ENCODE results near the gene ZNF189.

ZNF189 gene

GRCh38 chr9:101418518-101419430 lies 20.1 kb downstream of the ZNF189 start:
- DNase-seq (ENCODE audit: low read depth) = no peak

- DNase-seq (ENCODE audit: low read depth) = no peak
Observed at GRCh38 chr9:101419863-101420262, 21.2 kb downstream of the ZNF189 start.

GRCh38 chr9:101421653-101422065 lies 23.0 kb downstream of the ZNF189 start:
- DNase-seq (ENCODE audit: low read depth) = no peak

GRCh38 chr9:101427358-101427757 lies 28.7 kb downstream of the ZNF189 start:
- DNase-seq (ENCODE audit: low read depth) = no peak

- DNase-seq (ENCODE audit: low read depth) = no peak
Observed at GRCh38 chr9:101427957-101428655, 29.5 kb downstream of the ZNF189 start.

GRCh38 chr9:101428909-101429308 lies 30.3 kb downstream of the ZNF189 start:
- DNase-seq (ENCODE audit: low read depth) = no peak

- DNase-seq (ENCODE audit: low read depth) = no peak
Observed at GRCh38 chr9:101429736-101430135, 31.1 kb downstream of the ZNF189 start.

GRCh38 chr9:101432171-101432570 lies 33.5 kb downstream of the ZNF189 start:
- DNase-seq (ENCODE audit: low read depth) = no peak

GRCh38 chr9:101432740-101433139 lies 34.1 kb downstream of the ZNF189 start:
- DNase-seq (ENCODE audit: low read depth) = no peak

- no peak for DNase-seq (ENCODE audit: low read depth)
Observed at GRCh38 chr9:101433229-101433628, 34.6 kb downstream of the ZNF189 start.

- no peak for DNase-seq (ENCODE audit: low read depth)
Observed at GRCh38 chr9:101434998-101435397, 36.3 kb downstream of the ZNF189 start.

GRCh38 chr9:101435601-101436079 lies 37.0 kb downstream of the ZNF189 start, which contains the start of gene ALDOB:
Gene ALDOB (minus strand): TSS chr9:101435774. CDS start chr9:101430887, 4,887 bp downstream.
- DNase-seq (ENCODE audit: low read depth) = no peak

- DNase-seq (ENCODE audit: low read depth) = no peak
Observed at GRCh38 chr9:101437806-101438232, 39.2 kb downstream of the ZNF189 start.

- no peak for DNase-seq (ENCODE audit: low read depth)
Observed at GRCh38 chr9:101438523-101438922, 39.9 kb downstream of the ZNF189 start.

GRCh38 chr9:101440714-101441230 lies 42.1 kb downstream of the ZNF189 start:
- no peak for DNase-seq (ENCODE audit: low read depth)

- DNase-seq (ENCODE audit: low read depth) = no peak
Observed at GRCh38 chr9:101442318-101442717, 43.7 kb downstream of the ZNF189 start.

GRCh38 chr9:101442736-101443135 lies 44.1 kb downstream of the ZNF189 start:
- DNase-seq (ENCODE audit: low read depth) = no peak

- no peak for DNase-seq (ENCODE audit: low read depth)
Observed at GRCh38 chr9:101443364-101443771, 44.7 kb downstream of the ZNF189 start.

- no peak for DNase-seq (ENCODE audit: low read depth)
Observed at GRCh38 chr9:101445353-101446029, 46.8 kb downstream of the ZNF189 start.

GRCh38 chr9:101446732-101447131 lies 48.1 kb downstream of the ZNF189 start:
- no peak for DNase-seq (ENCODE audit: low read depth)

- no peak for DNase-seq (ENCODE audit: low read depth)
Observed at GRCh38 chr9:101448680-101449070, 50.0 kb downstream of the ZNF189 start.

- DNase-seq (ENCODE audit: low read depth) = peak; percentile 16
Observed at GRCh38 chr9:101449071-101449721, 50.5 kb downstream of the ZNF189 start.

Measured in activated T-cell treated with anti-CD3 and anti-CD28 coated beads for 1 hour (primary cell).